ENCODE measurements around the gene HLA-DPB1. TPM values are rescaled to one million over a fixed set of nuclear protein-coding genes. Genes with fewer than 3 reads are reported as not detected.

The HLA-DPB1 gene
- polyA plus RNA-seq, 3 donors = 569 to 682 (median 676) TPM

- Mint-ChIP-seq H3K36me3 (peaks cover 0 to 9% of the 10 kb centered on the region in 2 donors), H3K4me3 (no peak overlapping the region), H3K27me3 (ENCODE audit: low read depth in 3 of 3) (peaks cover 1 to 12% (median 9%) of the 10 kb centered on the region in 3 donors), H3K9me3 (peaks cover 30 to 49% (median 38%) of the 10 kb centered on the region in 7 donors), H3K27ac (no peak overlapping the region), H3K4me1 (peaks cover 10% of the 10 kb centered on the region)
- H3K4me2 ChIP-seq (replicated peaks; ENCODE audit: extremely low read depth, low read length, poor library complexity, severe bottlenecking) = no peak overlapping the region
- 100% methylated on average over 3 of the region's 3 CpGs for WGBS (ENCODE audit: insufficient coverage)
- H3K27ac ChIP-seq (ENCODE audit: low read depth in 1 of 2, low read length in 2 of 2) = no peak overlapping the region
- H3K36me3 ChIP-seq (replicated peaks in 1 of 2; ENCODE audit: control insufficient read depth in 1 of 2, insufficient read depth in 2 of 2, low read length in 2 of 2) = peaks cover 0 to 7% of the 10 kb centered on the region in 2 donors
- peaks cover 10 to 26% of the 10 kb centered on the region in 2 donors for H3K4me1 ChIP-seq (ENCODE audit: control insufficient read depth in 1 of 2, insufficient read depth in 2 of 2, low read length in 2 of 2)
- no peaks in the 10 kb centered on the region for H3K79me2 ChIP-seq (ENCODE audit: insufficient read depth, low read length)
- intact Hi-C loops (cut with micrococcal nuclease) = no loop called here
- no peak for DNase-seq
- no peak overlapping the region for H2AFZ ChIP-seq (ENCODE audit: insufficient read depth, low read depth, low read length, poor library complexity, severe bottlenecking)
- no peak overlapping the region for H3K9ac ChIP-seq (ENCODE audit: insufficient read depth, low read length, poor library complexity, severe bottlenecking)
- H3K4me3 ChIP-seq (replicated peaks in 1 of 3; ENCODE audit: low read depth in 2 of 3, low read length in 3 of 3) = no peak overlapping the region
- TF ChIP-seq, protein P1, sequence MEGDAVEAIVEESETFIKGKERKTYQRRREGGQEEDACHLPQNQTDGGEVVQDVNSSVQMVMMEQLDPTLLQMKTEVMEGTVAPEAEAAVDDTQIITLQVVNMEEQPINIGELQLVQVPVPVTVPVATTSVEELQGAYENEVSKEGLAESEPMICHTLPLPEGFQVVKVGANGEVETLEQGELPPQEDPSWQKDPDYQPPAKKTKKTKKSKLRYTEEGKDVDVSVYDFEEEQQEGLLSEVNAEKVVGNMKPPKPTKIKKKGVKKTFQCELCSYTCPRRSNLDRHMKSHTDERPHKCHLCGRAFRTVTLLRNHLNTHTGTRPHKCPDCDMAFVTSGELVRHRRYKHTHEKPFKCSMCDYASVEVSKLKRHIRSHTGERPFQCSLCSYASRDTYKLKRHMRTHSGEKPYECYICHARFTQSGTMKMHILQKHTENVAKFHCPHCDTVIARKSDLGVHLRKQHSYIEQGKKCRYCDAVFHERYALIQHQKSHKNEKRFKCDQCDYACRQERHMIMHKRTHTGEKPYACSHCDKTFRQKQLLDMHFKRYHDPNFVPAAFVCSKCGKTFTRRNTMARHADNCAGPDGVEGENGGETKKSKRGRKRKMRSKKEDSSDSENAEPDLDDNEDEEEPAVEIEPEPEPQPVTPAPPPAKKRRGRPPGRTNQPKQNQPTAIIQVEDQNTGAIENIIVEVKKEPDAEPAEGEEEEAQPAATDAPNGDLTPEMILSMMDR (IDR thresholded peaks at IDR 0.05) = no peak
- no peaks in the 10 kb centered on the region for H4K20me1 ChIP-seq (ENCODE audit: insufficient read depth, low read length)
- peaks cover 28 to 31% of the 10 kb centered on the region in 2 donors for H3K9me3 ChIP-seq (replicated peaks in 1 of 2; ENCODE audit: control insufficient read depth in 1 of 2, insufficient read depth in 1 of 2, low read length in 2 of 2)
- H3K27me3 ChIP-seq (ENCODE audit: control insufficient read depth in 2 of 2, insufficient read depth in 2 of 2, low read length in 2 of 2) = peaks cover 0 to 6% of the 10 kb centered on the region in 2 donors
Observed at GRCh38 chr6:33105386-33105785, 29.6 kb downstream of the HLA-DPB1 start.

- no peak overlapping the region for H3K27ac ChIP-seq (ENCODE audit: low read depth in 1 of 2, low read length in 2 of 2)
- H3K4me1 ChIP-seq (ENCODE audit: control insufficient read depth in 1 of 2, insufficient read depth in 2 of 2, low read length in 2 of 2) = peaks cover 10 to 26% of the 10 kb centered on the region in 2 donors
- Mint-ChIP-seq H3K36me3 (peaks cover 0 to 5% of the 10 kb centered on the region in 2 donors), H3K4me1 (peaks cover 10% of the 10 kb centered on the region), H3K27ac (no peak overlapping the region), H3K27me3 (ENCODE audit: low read depth in 3 of 3) (peaks cover 3 to 17% (median 10%) of the 10 kb centered on the region in 3 donors), H3K4me3 (no peak overlapping the region), H3K9me3 (peaks cover 23 to 41% (median 29%) of the 10 kb centered on the region in 7 donors)
- H3K36me3 ChIP-seq (replicated peaks in 1 of 2; ENCODE audit: control insufficient read depth in 1 of 2, insufficient read depth in 2 of 2, low read length in 2 of 2) = peaks cover 0 to 7% of the 10 kb centered on the region in 2 donors
- H3K27me3 ChIP-seq (ENCODE audit: control insufficient read depth in 2 of 2, insufficient read depth in 2 of 2, low read length in 2 of 2) = peaks cover 0 to 6% of the 10 kb centered on the region in 2 donors
- intact Hi-C loops (cut with micrococcal nuclease) = no loop called here
- H3K4me2 ChIP-seq (replicated peaks; ENCODE audit: extremely low read depth, low read length, poor library complexity, severe bottlenecking) = no peak overlapping the region
- peaks cover 22 to 23% of the 10 kb centered on the region in 2 donors for H3K9me3 ChIP-seq (replicated peaks in 1 of 2; ENCODE audit: control insufficient read depth in 1 of 2, insufficient read depth in 1 of 2, low read length in 2 of 2)
- no peaks in the 10 kb centered on the region for H3K79me2 ChIP-seq (ENCODE audit: insufficient read depth, low read length)
- no peak overlapping the region for H2AFZ ChIP-seq (ENCODE audit: insufficient read depth, low read depth, low read length, poor library complexity, severe bottlenecking)
- H3K4me3 ChIP-seq (replicated peaks in 1 of 3; ENCODE audit: low read depth in 2 of 3, low read length in 3 of 3) = no peak overlapping the region
- H3K9ac ChIP-seq (ENCODE audit: insufficient read depth, low read length, poor library complexity, severe bottlenecking) = no peak overlapping the region
- no peaks in the 10 kb centered on the region for H4K20me1 ChIP-seq (ENCODE audit: insufficient read depth, low read length)
- TF ChIP-seq, protein P1 (IDR thresholded peaks at IDR 0.05) = no peak
- no peak for DNase-seq
- 92% methylated on average over 6 of the region's 9 CpGs for WGBS (ENCODE audit: insufficient coverage)
Observed at GRCh38 chr6:33105916-33106871, 30.4 kb downstream of the HLA-DPB1 start.
